Measurements from ENCODE around the gene DSN1. TPM values are rescaled to one million over a fixed set of nuclear protein-coding genes. Genes with fewer than 3 reads are reported as not detected.

DSN1 gene
- total and polyA plus RNA-seq, 2 of the 8 experiments (the other 6 are each of a cell fraction or from before 2014, with no cell fraction given) = 12.0 to 26.2 TPM

DNA sequence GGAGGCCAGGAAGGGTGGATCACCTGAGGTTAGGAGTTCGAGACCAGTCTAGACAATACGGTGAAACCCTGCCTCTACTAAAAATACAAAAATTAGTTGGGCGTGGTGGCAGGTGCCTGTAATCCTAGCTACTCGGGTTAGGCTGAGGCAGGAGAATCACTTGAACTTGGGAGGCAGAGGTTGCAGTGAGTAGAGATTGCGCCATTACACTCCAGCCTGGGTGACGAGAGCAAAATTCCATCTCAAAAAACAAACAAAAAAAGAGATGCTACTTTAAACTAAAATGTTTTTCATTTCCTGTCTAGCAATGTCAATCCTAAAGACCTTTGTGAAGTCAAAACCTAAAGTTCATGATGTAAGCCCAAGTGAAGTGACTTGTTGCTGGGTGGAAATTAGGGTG is 12.9 kb downstream of the DSN1 start (continued):
- no peak for TF ChIP-seq POU5F1 (IDR thresholded peaks at IDR 0.05; ENCODE audit: low read depth, low read length)

Data from H1 (cell line).